ENCODE measurements around the gene UXS1.

The UXS1 gene

GRCh38 chr2:106062627-106063026 lies 131.5 kb downstream of the UXS1 start:
- DNase-seq (ENCODE audit: low read depth), result no peak
- H3K4me3 ChIP-seq (replicated peaks; ENCODE audit: low read depth, low read length), result no peak overlapping the region
- no peak for TF ChIP-seq CTCF (IDR thresholded peaks at IDR 0.05; ENCODE audit: low read length, missing control alignments)

- DNase-seq (ENCODE audit: low read depth), result no peak
- no peak overlapping the region for H3K4me3 ChIP-seq (replicated peaks; ENCODE audit: low read depth, low read length)
- no peak for TF ChIP-seq CTCF (IDR thresholded peaks at IDR 0.05; ENCODE audit: low read length, missing control alignments)
Measured at GRCh38 chr2:106061611-106062349, 132.3 kb downstream of the UXS1 start.

GRCh38 chr2:106059416-106060065 lies 134.6 kb downstream of the UXS1 start:
- no peak overlapping the region for H3K4me3 ChIP-seq (replicated peaks; ENCODE audit: low read depth, low read length)
- no peak for DNase-seq (ENCODE audit: low read depth)
- no peak for TF ChIP-seq CTCF (IDR thresholded peaks at IDR 0.05; ENCODE audit: low read length, missing control alignments)

- H3K4me3 ChIP-seq (replicated peaks; ENCODE audit: low read depth, low read length), result no peak overlapping the region
- no peak for DNase-seq (ENCODE audit: low read depth)
- TF ChIP-seq CTCF (IDR thresholded peaks at IDR 0.05; ENCODE audit: low read length, missing control alignments), result no peak
Measured at GRCh38 chr2:106058469-106059137, 135.5 kb downstream of the UXS1 start.

- DNase-seq (ENCODE audit: low read depth), result no peak
- H3K4me3 ChIP-seq (replicated peaks; ENCODE audit: low read depth, low read length), result no peak overlapping the region
- no peak for TF ChIP-seq CTCF (IDR thresholded peaks at IDR 0.05; ENCODE audit: low read length, missing control alignments)
Measured at GRCh38 chr2:106057206-106057605, 136.9 kb downstream of the UXS1 start.

- no peak for TF ChIP-seq CTCF (IDR thresholded peaks at IDR 0.05; ENCODE audit: low read length, missing control alignments)
- H3K4me3 ChIP-seq (replicated peaks; ENCODE audit: low read depth, low read length), result no peak overlapping the region
- DNase-seq (ENCODE audit: low read depth), result no peak
Measured at GRCh38 chr2:106054880-106055655, 139.0 kb downstream of the UXS1 start.
